DOHH2 (cell line): ENCODE data around the gene CDPF1.

ENCODE experiments used
- H3F3A ChIP-seq: fragments of 200-600 bp; sonication (generic), shearing (Covaris generic); 2 replicates; pipeline ENCODE4 v1.6.0; 2016; ENCODE audit warnings: antibody characterized with exemption, mild to moderate bottlenecking; ENCODE audit not compliant: control insufficient read depth, insufficient read depth
- H3K27ac ChIP-seq: fragments of 200-600 bp; sonication (generic); 2 replicates; pipeline ENCODE4 v1.5.1; 2014; ENCODE audit warnings: low read depth, mild to moderate bottlenecking, low read length, moderate library complexity
- H3K27me3 ChIP-seq: fragments of 200-600 bp; sonication (generic); 2 replicates; pipeline ENCODE4 v1.6.1; 2014; ENCODE audit warnings: mild to moderate bottlenecking, low read length, mixed read lengths; ENCODE audit not compliant: control insufficient read depth
- H3K36me3 ChIP-seq: fragments of 200-600 bp; sonication (generic); 2 replicates; pipeline ENCODE4 v1.6.1; 2014; ENCODE audit warnings: mild to moderate bottlenecking, low read length, moderate library complexity, mixed read lengths; ENCODE audit not compliant: control insufficient read depth
- H3K4me1 ChIP-seq: fragments of 200-600 bp; sonication (generic); 2 replicates; pipeline ENCODE4 v1.6.1; 2014; ENCODE audit warnings: mild to moderate bottlenecking, low read length, mixed read lengths; ENCODE audit not compliant: control insufficient read depth
- H3K4me2 ChIP-seq: fragments of 200-600 bp; sonication (generic); 2 replicates; pipeline ENCODE4 v1.6.0; 2014; ENCODE audit warnings: mild to moderate bottlenecking, low read length, moderate library complexity
- H3K4me3 ChIP-seq: fragments of 200-600 bp; sonication (generic); 2 replicates; pipeline ENCODE4 v1.5.1; 2014; ENCODE audit warnings: mild to moderate bottlenecking, low read length, mixed read lengths
- H3K79me2 ChIP-seq: fragments of 200-600 bp; sonication (generic); 2 replicates; pipeline ENCODE4 v1.6.1; 2014; ENCODE audit warnings: mild to moderate bottlenecking, low read length, mixed read lengths; ENCODE audit not compliant: control insufficient read depth
- H3K9me2 ChIP-seq: fragments of 200-600 bp; sonication (generic); replicated peaks from 2 replicates; pipeline ENCODE4 v1.6.1; 2014; ENCODE audit warnings: mild to moderate bottlenecking, low read length, mixed read lengths; ENCODE audit not compliant: control insufficient read depth
- H3K9me3 ChIP-seq: fragments of 200-600 bp; sonication (generic); 2 replicates; pipeline ENCODE4 v1.6.1; 2014; ENCODE audit warnings: antibody characterized with exemption, low read length, mixed read lengths; ENCODE audit not compliant: control insufficient read depth, insufficient read depth
- H4K20me1 ChIP-seq: fragments of 200-600 bp; sonication (generic); 2 replicates; pipeline ENCODE4 v1.6.0; 2014; ENCODE audit warnings: low read depth, mild to moderate bottlenecking, antibody characterized with exemption, low read length, moderate library complexity; ENCODE audit not compliant: control insufficient read depth, insufficient read depth
- EZH2phosphoT487 ChIP-seq: fragments of 200-600 bp; sonication (generic); IDR thresholded peaks from 2 replicates; pipeline ENCODE4 v1.6.1; 2017; ENCODE audit warnings: borderline replicate concordance, mild to moderate bottlenecking, antibody characterized with exemption, low read length, moderate library complexity, mixed read lengths
- TF ChIP-seq, protein P1 (sequence below): fragments of 200-600 bp; sonication (generic); IDR thresholded peaks from one replicate; pipeline ENCODE4 v1.5.1; 2014; ENCODE audit warnings: antibody characterized with exemption, mild to moderate bottlenecking, low read depth, low read length; ENCODE audit not compliant: poor library complexity, severe bottlenecking

The CDPF1 gene

GRCh38 chr22:46237453-46238124 is 12.5 kb downstream of the CDPF1 start:
- Histone ChIP-seq H3F3A (no peaks in the 10 kb centered on the region), H3K27ac (no peak overlapping the region), H3K36me3 (no peaks in the 10 kb centered on the region), H3K79me2 (no peaks in the 10 kb centered on the region), H3K4me3 (no peak overlapping the region), H3K4me1 (peaks cover 26% of the 10 kb centered on the region), H3K9me3 (no peaks in the 10 kb centered on the region), H3K27me3 (no peaks in the 10 kb centered on the region), H3K9me2 (no peaks in the 10 kb centered on the region), H4K20me1 (no peaks in the 10 kb centered on the region), H3K4me2 (no peak overlapping the region)
- no peak for TF ChIP-seq EZH2phosphoT487
- TF ChIP-seq, protein P1, sequence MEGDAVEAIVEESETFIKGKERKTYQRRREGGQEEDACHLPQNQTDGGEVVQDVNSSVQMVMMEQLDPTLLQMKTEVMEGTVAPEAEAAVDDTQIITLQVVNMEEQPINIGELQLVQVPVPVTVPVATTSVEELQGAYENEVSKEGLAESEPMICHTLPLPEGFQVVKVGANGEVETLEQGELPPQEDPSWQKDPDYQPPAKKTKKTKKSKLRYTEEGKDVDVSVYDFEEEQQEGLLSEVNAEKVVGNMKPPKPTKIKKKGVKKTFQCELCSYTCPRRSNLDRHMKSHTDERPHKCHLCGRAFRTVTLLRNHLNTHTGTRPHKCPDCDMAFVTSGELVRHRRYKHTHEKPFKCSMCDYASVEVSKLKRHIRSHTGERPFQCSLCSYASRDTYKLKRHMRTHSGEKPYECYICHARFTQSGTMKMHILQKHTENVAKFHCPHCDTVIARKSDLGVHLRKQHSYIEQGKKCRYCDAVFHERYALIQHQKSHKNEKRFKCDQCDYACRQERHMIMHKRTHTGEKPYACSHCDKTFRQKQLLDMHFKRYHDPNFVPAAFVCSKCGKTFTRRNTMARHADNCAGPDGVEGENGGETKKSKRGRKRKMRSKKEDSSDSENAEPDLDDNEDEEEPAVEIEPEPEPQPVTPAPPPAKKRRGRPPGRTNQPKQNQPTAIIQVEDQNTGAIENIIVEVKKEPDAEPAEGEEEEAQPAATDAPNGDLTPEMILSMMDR: no peak

DNA sequence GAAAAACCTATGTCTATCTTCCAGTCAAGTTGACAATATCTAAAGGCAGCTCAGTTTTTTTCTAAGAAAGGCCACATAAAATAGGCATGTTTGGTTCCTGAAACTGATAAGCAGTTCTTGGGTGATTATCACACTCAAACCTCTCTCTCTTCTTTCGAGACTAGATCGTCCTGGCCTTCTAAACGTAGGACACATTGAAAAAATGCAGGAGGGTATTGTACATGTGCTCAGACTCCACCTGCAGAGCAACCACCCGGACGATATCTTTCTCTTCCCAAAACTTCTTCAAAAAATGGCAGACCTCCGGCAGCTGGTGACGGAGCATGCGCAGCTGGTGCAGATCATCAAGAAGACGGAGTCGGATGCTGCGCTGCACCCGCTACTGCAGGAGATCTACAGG is 15.1 kb downstream of the CDPF1 start:
- Histone ChIP-seq H3K9me3 (no peaks in the 10 kb centered on the region), H3K4me2 (no peak overlapping the region), H4K20me1 (no peaks in the 10 kb centered on the region), H3K27me3 (no peaks in the 10 kb centered on the region), H3K4me1 (peaks cover 14% of the 10 kb centered on the region), H3K4me3 (no peak overlapping the region), H3K36me3 (no peaks in the 10 kb centered on the region), H3K27ac (no peak overlapping the region), H3F3A (no peaks in the 10 kb centered on the region), H3K9me2 (no peaks in the 10 kb centered on the region), H3K79me2 (no peaks in the 10 kb centered on the region)
- TF ChIP-seq, protein P1: no peak
- no peak for TF ChIP-seq EZH2phosphoT487

DNA sequence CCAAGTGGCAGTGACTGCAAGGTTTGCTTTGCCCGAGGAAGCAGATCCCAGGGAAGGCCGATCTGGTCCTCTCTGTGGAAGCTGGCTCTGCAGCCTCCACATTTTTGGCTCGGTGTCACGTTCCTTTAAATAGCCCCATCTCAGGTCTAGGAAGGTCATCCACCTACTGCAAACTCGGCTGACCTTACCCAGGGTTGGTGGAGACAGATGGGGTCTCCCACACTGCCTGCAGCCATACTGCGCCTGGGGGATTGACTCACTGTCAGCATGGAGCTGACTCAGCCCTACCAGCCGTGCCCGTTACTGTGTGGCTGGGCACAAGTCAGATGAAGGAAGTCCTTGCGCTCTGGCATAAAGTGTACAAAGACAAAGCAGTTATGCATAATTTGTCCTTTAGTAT is 16.9 kb downstream of the CDPF1 start:
- H3K27me3 ChIP-seq: no peaks in the 10 kb centered on the region
- H3K9me3 ChIP-seq: no peaks in the 10 kb centered on the region
- no peak overlapping the region for H3K27ac ChIP-seq
- H4K20me1 ChIP-seq: no peaks in the 10 kb centered on the region
- H3K36me3 ChIP-seq: no peaks in the 10 kb centered on the region
- no peak overlapping the region for H3K4me2 ChIP-seq
- H3K4me3 ChIP-seq: no peak overlapping the region
- H3F3A ChIP-seq: no peaks in the 10 kb centered on the region
- TF ChIP-seq EZH2phosphoT487: no peak
- TF ChIP-seq, protein P1: no peak
- H3K79me2 ChIP-seq: no peaks in the 10 kb centered on the region
- peaks cover 8% of the 10 kb centered on the region; the same call in 1 of the 2 replicates for H3K4me1 ChIP-seq
- H3K9me2 ChIP-seq: no peaks in the 10 kb centered on the region
